Endothelial cell (in vitro differentiated cells): Measurements from ENCODE around the gene TTC21B. TPM values are rescaled to one million over a fixed set of nuclear protein-coding genes. Genes with fewer than 3 reads are reported as not detected.

ENCODE experiments used
- DNase-seq: peaks from one replicate; pipeline ENCODE4 v3.0.0; 2021; ENCODE audit warnings: low spot score
- H3K27ac Mint-ChIP-seq: one replicate; pipeline ENCODE4 v1.8.0; 2021; ENCODE audit warnings: mixed read lengths, inconsistent platforms; ENCODE audit not compliant: unreplicated experiment
- H3K27me3 Mint-ChIP-seq: one replicate; pipeline ENCODE4 v1.8.0; 2021; ENCODE audit warnings: mild to moderate bottlenecking, moderate library complexity, mixed read lengths, inconsistent platforms; ENCODE audit not compliant: unreplicated experiment
- H3K36me3 Mint-ChIP-seq: one replicate; pipeline ENCODE4 v1.8.0; 2021; ENCODE audit warnings: mild to moderate bottlenecking, low read depth, mixed read lengths, inconsistent platforms; ENCODE audit not compliant: unreplicated experiment
- H3K4me1 Mint-ChIP-seq: one replicate; pipeline ENCODE4 v1.8.0; 2021; ENCODE audit warnings: mild to moderate bottlenecking, mixed read lengths, inconsistent platforms; ENCODE audit not compliant: unreplicated experiment
- H3K4me3 Mint-ChIP-seq: one replicate; pipeline ENCODE4 v1.8.0; 2021; ENCODE audit warnings: mild to moderate bottlenecking, mixed read lengths, inconsistent platforms; ENCODE audit not compliant: unreplicated experiment
- H3K9me3 Mint-ChIP-seq: one replicate; pipeline ENCODE4 v1.8.0; 2021; ENCODE audit warnings: mixed read lengths, inconsistent platforms; ENCODE audit not compliant: unreplicated experiment
- total RNA-seq: library from RNA; stranded (reverse); fragmentation: NEBNext Ultra II Directional; extraction: Animal tissue kit (Norgen Biotek cat#: 25700); gene quantifications from one replicate; pipeline ENCODE4 v1.2.1, GENCODE V29; 2021; ENCODE audit not compliant: unreplicated experiment
- TF ChIP-seq, protein P1 (sequence below): fragments of 200-600 bp; sonication (generic); IDR thresholded peaks from one replicate; pipeline ENCODE4 v1.5.0; 2021; ENCODE audit warnings: antibody characterized with exemption; ENCODE audit not compliant: unreplicated experiment

Gene TTC21B
- total RNA-seq, 1 donor from 2014 or later: 101 TPM

DNA sequence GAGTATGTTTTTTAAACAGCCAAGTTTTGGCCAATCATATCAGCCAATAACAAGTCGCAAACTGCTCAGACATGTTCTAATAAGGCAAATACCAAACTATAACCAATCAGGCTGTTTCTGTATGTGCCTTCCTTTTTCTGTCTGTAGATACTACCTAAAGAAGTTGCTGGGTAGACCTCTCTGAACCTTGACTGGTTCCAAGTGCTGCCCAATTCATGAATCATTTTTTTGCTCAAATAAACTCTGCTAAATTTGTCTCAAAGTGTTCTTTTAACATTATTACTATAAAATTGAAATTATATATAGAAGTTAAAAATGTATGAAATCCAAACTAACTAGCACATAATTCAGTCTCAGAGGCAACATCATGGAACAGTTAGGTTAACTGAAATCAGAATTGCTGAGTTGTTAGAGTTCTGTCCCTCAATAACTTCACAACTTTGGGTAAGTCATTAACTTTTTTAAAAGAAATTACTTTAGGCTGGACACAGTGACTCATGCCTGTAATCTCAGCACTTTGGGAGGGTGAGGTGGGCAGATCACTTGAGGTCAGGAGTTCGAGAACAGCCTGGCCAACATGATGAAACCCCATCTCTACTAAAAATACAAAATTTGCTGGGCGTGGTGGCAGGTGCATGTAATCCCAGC, 4.9 kb upstream of the TTC21B start:
- DNase-seq: no peak
- Mint-ChIP-seq H3K27me3 (no peaks in the 10 kb centered on the region), H3K4me3 (no peak overlapping the region), H3K9me3 (no peaks in the 10 kb centered on the region), H3K36me3 (no peaks in the 10 kb centered on the region), H3K27ac (no peak overlapping the region), H3K4me1 (peaks cover 8% of the 10 kb centered on the region)
- TF ChIP-seq, protein P1, sequence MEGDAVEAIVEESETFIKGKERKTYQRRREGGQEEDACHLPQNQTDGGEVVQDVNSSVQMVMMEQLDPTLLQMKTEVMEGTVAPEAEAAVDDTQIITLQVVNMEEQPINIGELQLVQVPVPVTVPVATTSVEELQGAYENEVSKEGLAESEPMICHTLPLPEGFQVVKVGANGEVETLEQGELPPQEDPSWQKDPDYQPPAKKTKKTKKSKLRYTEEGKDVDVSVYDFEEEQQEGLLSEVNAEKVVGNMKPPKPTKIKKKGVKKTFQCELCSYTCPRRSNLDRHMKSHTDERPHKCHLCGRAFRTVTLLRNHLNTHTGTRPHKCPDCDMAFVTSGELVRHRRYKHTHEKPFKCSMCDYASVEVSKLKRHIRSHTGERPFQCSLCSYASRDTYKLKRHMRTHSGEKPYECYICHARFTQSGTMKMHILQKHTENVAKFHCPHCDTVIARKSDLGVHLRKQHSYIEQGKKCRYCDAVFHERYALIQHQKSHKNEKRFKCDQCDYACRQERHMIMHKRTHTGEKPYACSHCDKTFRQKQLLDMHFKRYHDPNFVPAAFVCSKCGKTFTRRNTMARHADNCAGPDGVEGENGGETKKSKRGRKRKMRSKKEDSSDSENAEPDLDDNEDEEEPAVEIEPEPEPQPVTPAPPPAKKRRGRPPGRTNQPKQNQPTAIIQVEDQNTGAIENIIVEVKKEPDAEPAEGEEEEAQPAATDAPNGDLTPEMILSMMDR: no peak

DNA sequence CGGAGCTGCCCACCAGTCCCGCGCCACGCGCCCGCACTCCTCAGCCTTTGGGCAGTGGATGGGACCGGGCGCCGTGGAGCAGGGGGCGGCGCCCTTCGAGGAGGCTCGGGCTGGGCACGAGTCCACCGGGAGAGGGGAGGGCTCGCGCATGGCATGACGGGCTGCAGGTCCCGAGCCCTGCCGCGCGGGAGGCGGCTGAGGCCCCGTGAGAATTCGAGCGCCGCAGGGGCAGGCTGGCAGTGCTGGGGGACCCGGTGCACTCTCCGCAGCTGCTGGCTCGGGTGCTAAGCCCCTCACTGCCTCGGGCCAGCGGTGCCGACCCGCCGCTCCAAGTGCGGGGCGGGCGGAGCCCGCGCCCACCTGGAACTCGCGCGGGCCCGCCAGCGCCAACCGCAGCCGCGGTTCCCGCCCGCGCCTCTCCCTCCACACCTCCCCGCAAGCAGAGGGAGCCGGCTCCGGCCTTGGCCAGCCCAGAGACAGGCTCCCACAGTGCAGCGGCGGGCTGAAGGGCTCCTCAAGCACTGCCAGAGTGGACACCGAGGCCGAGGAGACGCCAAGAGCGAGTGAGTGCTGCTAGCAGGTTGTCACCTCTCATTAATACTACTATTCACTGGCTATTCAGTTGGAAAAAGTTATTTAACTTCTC, 3.6 kb upstream of the TTC21B start:
- TF ChIP-seq, protein P1: no peak
- DNase-seq: no peak
- H3K4me1 Mint-ChIP-seq: peaks cover 8% of the 10 kb centered on the region
- H3K27ac Mint-ChIP-seq: no peak overlapping the region
- H3K4me3 Mint-ChIP-seq: no peak overlapping the region
- no peaks in the 10 kb centered on the region for H3K27me3 Mint-ChIP-seq
- H3K9me3 Mint-ChIP-seq: no peaks in the 10 kb centered on the region
- H3K36me3 Mint-ChIP-seq: no peaks in the 10 kb centered on the region

DNA sequence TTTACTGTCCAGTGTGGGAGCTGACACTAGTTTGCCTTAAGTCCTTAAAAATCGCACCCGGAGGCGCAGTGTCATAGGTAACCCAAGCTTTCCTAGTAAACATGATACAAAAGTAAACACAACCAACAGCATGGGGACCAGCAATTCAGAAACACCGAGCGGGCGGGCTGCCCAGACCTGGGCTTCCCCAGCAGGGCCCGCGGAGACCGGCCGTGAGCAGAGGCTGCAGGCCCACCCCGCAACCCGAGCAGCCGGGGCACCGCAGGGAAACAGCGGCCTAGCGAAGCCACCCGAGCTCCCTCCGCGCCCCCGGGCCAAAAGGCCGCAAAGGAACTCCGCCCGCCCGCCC, 296 bp downstream of the TTC21B start:
- H3K4me3 Mint-ChIP-seq: no peak overlapping the region
- no peaks in the 10 kb centered on the region for H3K9me3 Mint-ChIP-seq
- TF ChIP-seq, protein P1: no peak
- no peak for DNase-seq
- H3K4me1 Mint-ChIP-seq: peaks cover 8% of the 10 kb centered on the region
- no peak overlapping the region for H3K27ac Mint-ChIP-seq
- H3K27me3 Mint-ChIP-seq: no peaks in the 10 kb centered on the region
- H3K36me3 Mint-ChIP-seq: no peaks in the 10 kb centered on the region

DNA sequence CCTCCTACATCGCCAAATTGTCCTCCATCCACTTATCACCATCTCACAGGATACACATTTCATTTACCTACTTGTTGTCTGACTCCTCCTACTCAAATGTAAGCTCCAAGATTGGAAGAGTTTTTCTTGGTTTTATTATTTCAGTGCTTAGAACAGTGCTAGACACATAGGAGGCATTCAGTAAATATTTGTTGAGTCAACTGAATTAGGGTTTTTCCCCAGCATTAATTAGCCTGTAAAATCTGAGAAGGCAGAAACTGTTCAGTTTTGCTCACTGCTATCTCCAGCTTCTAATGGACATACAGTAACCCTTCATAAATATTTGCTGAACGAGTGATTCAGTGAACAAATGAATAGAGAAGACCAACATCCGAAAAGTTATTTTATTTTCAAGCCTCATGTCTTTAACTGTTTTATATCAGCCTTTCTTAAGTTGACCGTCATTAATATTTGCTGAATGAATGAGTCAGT, 800 bp downstream of the TTC21B start:
- H3K4me1 Mint-ChIP-seq: peaks cover 11% of the 10 kb centered on the region
- H3K27me3 Mint-ChIP-seq: no peaks in the 10 kb centered on the region
- no peaks in the 10 kb centered on the region for H3K9me3 Mint-ChIP-seq
- H3K27ac Mint-ChIP-seq: no peak overlapping the region
- DNase-seq: no peak
- H3K36me3 Mint-ChIP-seq: peaks cover 4% of the 10 kb centered on the region
- TF ChIP-seq, protein P1: no peak
- H3K4me3 Mint-ChIP-seq: no peak overlapping the region

DNA sequence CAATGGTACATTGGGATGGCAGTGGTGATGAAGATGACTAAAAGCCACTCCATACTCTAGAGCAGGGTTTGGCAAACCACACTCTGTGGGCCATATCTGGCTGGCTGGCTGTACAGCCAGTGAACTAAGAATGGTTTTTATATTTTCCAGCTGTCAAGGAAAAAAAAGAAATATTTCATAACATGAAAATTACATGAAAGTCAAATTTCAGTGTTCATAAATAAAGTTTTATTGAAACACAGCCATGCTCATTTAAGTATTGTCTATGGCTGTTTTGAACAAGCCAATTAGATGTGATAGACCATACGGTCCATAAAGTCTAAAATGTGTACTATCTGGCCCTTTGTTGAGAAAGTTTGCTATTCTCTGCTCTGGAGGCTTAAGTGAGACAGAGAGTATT, 1.5 kb downstream of the TTC21B start:
- no peak for DNase-seq
- Mint-ChIP-seq H3K36me3 (peaks cover 7% of the 10 kb centered on the region), H3K27me3 (no peaks in the 10 kb centered on the region), H3K4me1 (peaks cover 17% of the 10 kb centered on the region), H3K4me3 (no peak overlapping the region), H3K9me3 (no peaks in the 10 kb centered on the region), H3K27ac (no peak overlapping the region)
- TF ChIP-seq, protein P1: no peak
